Neural cell (in vitro differentiated cells): ENCODE measurements around the gene F7. TPM values are rescaled to one million over a fixed set of nuclear protein-coding genes. Genes with fewer than 3 reads are reported as not detected.

Experiments
- H2AFZ ChIP-seq: fragments of 200-600, 300-800 bp; sonication (generic), shearing (Covaris generic); 2 replicates; pipeline ENCODE4 v1.6.0; 2014; ENCODE audit warnings: low read depth, mild to moderate bottlenecking, antibody characterized with exemption, low read length, moderate library complexity
- H3F3A ChIP-seq: fragments of 200-600 bp; shearing (Covaris generic); 2 replicates; pipeline ENCODE4 v1.6.1; 2016; ENCODE audit warnings: mild to moderate bottlenecking, moderate library complexity, mixed read lengths, antibody characterized with exemption, low read length; ENCODE audit not compliant: insufficient read depth, poor library complexity, severe bottlenecking
- H3K27ac ChIP-seq: fragments of 200-600, 300-800 bp; sonication (generic), shearing (Covaris generic); 2 replicates; pipeline ENCODE4 v1.5.1; 2014; ENCODE audit warnings: mild to moderate bottlenecking, low read length, moderate library complexity
- H3K27me3 ChIP-seq: fragments of 300-800, 200-600 bp; sonication (generic), shearing (Covaris generic); 2 replicates; pipeline ENCODE4 v1.6.0; 2014; ENCODE audit warnings: mild to moderate bottlenecking, low read depth, low read length, moderate library complexity; ENCODE audit not compliant: insufficient read depth
- H3K36me3 ChIP-seq: fragments of 300-800, 200-600 bp; sonication (generic), shearing (Covaris generic); 2 replicates; pipeline ENCODE4 v1.5.1; 2014; ENCODE audit warnings: mild to moderate bottlenecking, antibody characterized with exemption, low read length, moderate library complexity; ENCODE audit not compliant: insufficient read depth
- H3K4me2 ChIP-seq: fragments of 300-800, 200-600 bp; sonication (generic), shearing (Covaris generic); 2 replicates; pipeline ENCODE4 v1.6.0; 2014; ENCODE audit warnings: mild to moderate bottlenecking, low read length
- H3K4me3 ChIP-seq: fragments of 300-800, 200-600 bp; sonication (generic), shearing (Covaris generic); 2 replicates; pipeline ENCODE4 v1.5.1; 2014; ENCODE audit warnings: mild to moderate bottlenecking, low read length, moderate library complexity
- H3K79me2 ChIP-seq: fragments of 200-600 bp; shearing (Covaris generic); replicated peaks from 2 replicates; pipeline ENCODE4 v1.6.0; 2014; ENCODE audit warnings: mild to moderate bottlenecking, low read length, moderate library complexity; ENCODE audit not compliant: insufficient read depth
- H3K9ac ChIP-seq: fragments of 300-800, 200-600 bp; sonication (generic), shearing (Covaris generic); 2 replicates; pipeline ENCODE4 v1.6.1; 2016; ENCODE audit warnings: mild to moderate bottlenecking, low read length, mixed read lengths
- H3K9me2 ChIP-seq: fragments of 200-600 bp; shearing (Covaris generic); 2 replicates; pipeline ENCODE4 v1.6.1; 2016; ENCODE audit warnings: mild to moderate bottlenecking, low read length, mixed read lengths; ENCODE audit not compliant: insufficient read depth
- H3K9me3 ChIP-seq: fragments of 200-600, 300-800 bp; sonication (generic), shearing (Covaris generic); 2 replicates; pipeline ENCODE4 v1.6.1; 2016; ENCODE audit warnings: mild to moderate bottlenecking, mixed run types, low read length, moderate library complexity, mixed read lengths
- H4K20me1 ChIP-seq: fragments of 200-600 bp; shearing (Covaris generic); 2 replicates; pipeline ENCODE4 v1.6.1; 2016; ENCODE audit warnings: mild to moderate bottlenecking, mixed run types; ENCODE audit not compliant: insufficient read depth
- CTCF ChIP-seq: fragments of 450-650 bp; IDR thresholded peaks from 2 replicates; pipeline ENCODE4 v1.5.1; 2014; ENCODE audit warnings: antibody characterized with exemption, mild to moderate bottlenecking, moderate library complexity; ENCODE audit not compliant: poor library complexity, severe bottlenecking
- EP300 ChIP-seq: fragments of 450-650 bp; conservative IDR thresholded peaks from 2 replicates; pipeline ENCODE4 v1.6.1; 2014; ENCODE audit warnings: antibody characterized with exemption, mild to moderate bottlenecking, moderate library complexity; ENCODE audit not compliant: poor library complexity, severe bottlenecking
- EZH2 ChIP-seq: fragments of 200-600, 300-800 bp; shearing (Covaris generic), sonication (generic); IDR thresholded peaks from 2 replicates; pipeline ENCODE4 v1.6.1; 2014; ENCODE audit warnings: antibody characterized with exemption, low read length, borderline replicate concordance, mild to moderate bottlenecking; ENCODE audit not compliant: insufficient read depth, poor library complexity, severe bottlenecking
- MXI1 ChIP-seq: fragments of 450-650 bp; conservative IDR thresholded peaks from 2 replicates; pipeline ENCODE4 v1.6.1; 2014; ENCODE audit warnings: antibody characterized with exemption, mild to moderate bottlenecking; ENCODE audit not compliant: poor library complexity, severe bottlenecking
- POLR2AphosphoS5 ChIP-seq: IDR thresholded peaks from 2 replicates; pipeline ENCODE4 v1.6.1; 2012
- RAD21 ChIP-seq: fragments of 450-650 bp; conservative IDR thresholded peaks from 2 replicates; pipeline ENCODE4 v1.6.1; 2014; ENCODE audit warnings: antibody characterized with exemption, mild to moderate bottlenecking, moderate library complexity
- REST ChIP-seq: IDR thresholded peaks from 2 replicates; pipeline ENCODE4 v1.6.1; 2012; ENCODE audit warnings: borderline replicate concordance
- SMC3 ChIP-seq: fragments of 450-650 bp; conservative IDR thresholded peaks from 2 replicates; pipeline ENCODE4 v1.6.1; 2014; ENCODE audit warnings: antibody characterized with exemption, mild to moderate bottlenecking, moderate library complexity; ENCODE audit not compliant: poor library complexity
- TAF1 ChIP-seq: IDR thresholded peaks from 2 replicates; pipeline ENCODE4 v1.6.1; 2012; ENCODE audit warnings: low read depth
- polyA plus RNA-seq: library from polyadenylated mRNA; depleted of rRNA; stranded (reverse); fragments of >200 nt; gene quantifications from 2 replicates; pipeline ENCODE4 v1.2.3, GENCODE V29; 2014

The F7 gene
- polyA plus RNA-seq, 1 donor from 2014 or later = 0.32 TPM

GRCh38 chr13:113064534-113065405 lies 40.8 kb upstream of the F7 start:
- Histone ChIP-seq H3K4me3 (no peak overlapping the region), H3K27me3 (no peaks in the 10 kb centered on the region), H2AFZ (no peak overlapping the region), H3K79me2 (no peaks in the 10 kb centered on the region), H3K9me3 (no peaks in the 10 kb centered on the region), H3K9ac (no peak overlapping the region), H4K20me1 (no peaks in the 10 kb centered on the region), H3K27ac (no peak overlapping the region), H3K4me2 (no peak overlapping the region), H3K9me2 (no peaks in the 10 kb centered on the region), H3F3A (no peaks in the 10 kb centered on the region), H3K36me3 (no peaks in the 10 kb centered on the region)
- no peak for TF ChIP-seq CTCF
- no peak for TF ChIP-seq SMC3
- no peak for TF ChIP-seq TAF1
- TF ChIP-seq EZH2 = no peak
- TF ChIP-seq REST = no peak
- no peak for TF ChIP-seq RAD21
- no peak for TF ChIP-seq MXI1
- no peak for TF ChIP-seq POLR2AphosphoS5

GRCh38 chr13:113065406-113066141 lies 40.0 kb upstream of the F7 start:
- no peak overlapping the region for H3K9ac ChIP-seq
- no peak overlapping the region for H3K27ac ChIP-seq
- no peaks in the 10 kb centered on the region for H3K36me3 ChIP-seq

More at GRCh38 chr13:113065406-113066141, 40.0 kb upstream of the F7 start:
- Histone ChIP-seq H3K9me2 (no peaks in the 10 kb centered on the region), H2AFZ (no peak overlapping the region), H3K27me3 (no peaks in the 10 kb centered on the region), H3K9me3 (no peaks in the 10 kb centered on the region), H3F3A (no peaks in the 10 kb centered on the region), H3K4me3 (no peak overlapping the region), H4K20me1 (no peaks in the 10 kb centered on the region), H3K79me2 (no peaks in the 10 kb centered on the region), H3K4me2 (no peak overlapping the region)
- TF ChIP-seq TAF1 = no peak
- TF ChIP-seq POLR2AphosphoS5 = no peak
- no peak for TF ChIP-seq SMC3
- no peak for TF ChIP-seq EZH2
- no peak for TF ChIP-seq RAD21
- no peak for TF ChIP-seq CTCF
- TF ChIP-seq MXI1 = no peak
- TF ChIP-seq REST = no peak
- TF ChIP-seq EP300 = no peak
